ENCODE data around the gene TAP1. TPM values are rescaled to one million over a fixed set of nuclear protein-coding genes. Genes with fewer than 3 reads are reported as not detected.

TAP1 gene
- total and polyA plus RNA-seq, 2 donors (not counting 1 experiment from before 2014, with no cell fraction given) = 126 to 184 TPM

GRCh38 chr6:32803416-32803815 is 50.1 kb downstream of the TAP1 start:
- no peak overlapping the region for H3K4me2 ChIP-seq (replicated peaks; ENCODE audit: low read depth, low read length, poor library complexity, severe bottlenecking)
- Mint-ChIP-seq H3K27me3 (no peaks in the 10 kb centered on the region), H3K4me3 (no peak overlapping the region), H3K9me3 (ENCODE audit: insufficient read depth) (peaks cover 22% of the 10 kb centered on the region), H3K4me1 (peaks cover 27% of the 10 kb centered on the region), H3K27ac (no peak overlapping the region)
- peaks cover 6 to 23% (median 14%) of the 10 kb centered on the region in 3 donors for H3K9me3 ChIP-seq (ENCODE audit: control extremely low read depth in 1 of 3, control insufficient read depth in 2 of 3, insufficient read depth in 1 of 3, low read length in 2 of 3)
- H3K9ac ChIP-seq (ENCODE audit: low read length) = no peak overlapping the region
- H3K27ac ChIP-seq (ENCODE audit: low read length in 2 of 2) = no peak overlapping the region
- no peaks in the 10 kb centered on the region for H4K20me1 ChIP-seq (ENCODE audit: control insufficient read depth, insufficient read depth, low read length, poor library complexity, severe bottlenecking)
- CTCF ChIA-PET = interaction anchor here (0.8 to 2.0 kb wide), 6 partner anchors 8 to 390 kb away, joined by 3 to 8 read pairs (median 3); no protein-coding TSS in a partner anchor
- peaks cover 0 to 9% of the 10 kb centered on the region in 2 donors for H3K4me1 ChIP-seq (ENCODE audit: control insufficient read depth in 2 of 2, insufficient read depth in 2 of 2, low read length in 2 of 2)
- DNase-seq (no peak), ATAC-seq (ENCODE audit: low read depth) (no peak)
- WGBS (ENCODE audit: insufficient coverage) = no CpG with 5 or more reads among the region's 2 CpGs
- H3K36me3 ChIP-seq (replicated peaks in 1 of 2; ENCODE audit: control extremely low read depth in 1 of 2, control insufficient read depth in 1 of 2, extremely low read depth in 1 of 2, insufficient read depth in 2 of 2, low read length in 1 of 2) = peaks cover 1 to 15% of the 10 kb centered on the region in 2 experiments
- H2AFZ ChIP-seq (ENCODE audit: insufficient read depth, low read depth, low read length, poor library complexity, severe bottlenecking) = no peak overlapping the region
- peaks cover 12% of the 10 kb centered on the region for H3K79me2 ChIP-seq (ENCODE audit: control insufficient read depth, insufficient read depth, low read length)
- intact Hi-C loops (cut with micrococcal nuclease) = no loop called here
- H3K4me3 ChIP-seq (ENCODE audit: control extremely low read depth in 1 of 5, extremely low read depth in 1 of 5, insufficient read depth in 1 of 5, low read depth in 2 of 5, low read length in 4 of 5) = no peak overlapping the region
- TF ChIP-seq EZH2 (IDR thresholded peaks at IDR 0.05; ENCODE audit: borderline replicate concordance, insufficient read depth, low read depth, low read length, poor library complexity, severe bottlenecking) = no peak
- no peak for TF ChIP-seq CTCF (IDR thresholded peaks at IDR 0.05)
- POLR2A ChIA-PET = no interaction called here
- no peaks in the 10 kb centered on the region for H3K27me3 ChIP-seq (replicated peaks in 1 of 4; ENCODE audit: control extremely low read depth in 1 of 4, control insufficient read depth in 3 of 4, insufficient read depth in 4 of 4, low read length in 3 of 4)

GRCh38 chr6:32799740-32800139 is 53.8 kb downstream of the TAP1 start:
- Histone ChIP-seq H3K27me3 (replicated peaks in 1 of 4; ENCODE audit: control extremely low read depth in 1 of 4, control insufficient read depth in 3 of 4, insufficient read depth in 4 of 4, low read length in 3 of 4) (no peaks in the 10 kb centered on the region), H2AFZ (ENCODE audit: insufficient read depth, low read depth, low read length, poor library complexity, severe bottlenecking) (no peak overlapping the region), H3K4me3 (ENCODE audit: control extremely low read depth in 1 of 5, extremely low read depth in 1 of 5, insufficient read depth in 1 of 5, low read depth in 2 of 5, low read length in 4 of 5) (no peak overlapping the region), H3K9me3 (ENCODE audit: control extremely low read depth in 1 of 3, control insufficient read depth in 2 of 3, insufficient read depth in 1 of 3, low read length in 2 of 3) (peaks cover 6 to 27% (median 12%) of the 10 kb centered on the region in 3 donors), H3K4me1 (ENCODE audit: control insufficient read depth in 2 of 2, insufficient read depth in 2 of 2, low read length in 2 of 2) (peaks cover 15 to 21% of the 10 kb centered on the region in 2 donors), H3K27ac (ENCODE audit: low read length in 2 of 2) (no peak overlapping the region), H3K9ac (ENCODE audit: low read length) (no peak overlapping the region), H3K79me2 (ENCODE audit: control insufficient read depth, insufficient read depth, low read length) (no peaks in the 10 kb centered on the region), H3K36me3 (replicated peaks in 1 of 2; ENCODE audit: control extremely low read depth in 1 of 2, control insufficient read depth in 1 of 2, extremely low read depth in 1 of 2, insufficient read depth in 2 of 2, low read length in 1 of 2) (no peaks in the 10 kb centered on the region), H4K20me1 (ENCODE audit: control insufficient read depth, insufficient read depth, low read length, poor library complexity, severe bottlenecking) (no peaks in the 10 kb centered on the region), H3K4me2 (replicated peaks; ENCODE audit: low read depth, low read length, poor library complexity, severe bottlenecking) (no peak overlapping the region)
- WGBS (ENCODE audit: insufficient coverage) = no CpG with 5 or more reads among the region's 3 CpGs
- peaks cover 35% of the 10 kb centered on the region for H3K4me1 Mint-ChIP-seq
- H3K4me3 Mint-ChIP-seq = no peak overlapping the region
- ChIA-PET CTCF (interaction anchor here (0.5 to 5.9 kb wide), 15 partner anchors 9 to 386 kb away, joined by 3 to 37 read pairs (median 3); partner anchors contain the start of genes PSMB8, PSMB9, TAP1 and TAP2), POLR2A (no interaction called here)
- ATAC-seq (ENCODE audit: low read depth) (no peak), DNase-seq (no peak)
- H3K27ac Mint-ChIP-seq = no peak overlapping the region
- TF ChIP-seq EZH2 (IDR thresholded peaks at IDR 0.05; ENCODE audit: borderline replicate concordance, insufficient read depth, low read depth, low read length, poor library complexity, severe bottlenecking) = no peak
- TF ChIP-seq CTCF (IDR thresholded peaks at IDR 0.05) = no peak
- H3K9me3 Mint-ChIP-seq (ENCODE audit: insufficient read depth) = peaks cover 24% of the 10 kb centered on the region
- no peaks in the 10 kb centered on the region for H3K27me3 Mint-ChIP-seq
- intact Hi-C loops (cut with micrococcal nuclease) = loop anchor here (5.0 to 10.0 kb wide), 3 partner anchors 38 to 755 kb away; partner anchors contain the start of genes ATF6B and TAP2
